ENCODE measurements around the gene NPFFR1. TPM values are rescaled to one million over a fixed set of nuclear protein-coding genes. Genes with fewer than 3 reads are reported as not detected.

Gene NPFFR1
- total RNA-seq, 3 donors from 2014 or later, result 0.44 TPM; not detected in 2

GRCh38 chr10:70300908-70301597 is 17.2 kb upstream of the NPFFR1 start:
- no peak overlapping the region for H3K4me3 ChIP-seq
- intact Hi-C loops (cut with DNase I; ENCODE audit: low total_unique reads), result no loop called here
- peak overlapping the region; percentile 23 to 70 for H3K27ac ChIP-seq
- TF ChIP-seq CTCF (IDR thresholded peaks at IDR 0.05) (no peak), POLR2A (IDR thresholded peaks at IDR 0.05) (no peak), POLR2AphosphoS5 (IDR thresholded peaks at IDR 0.05) (no peak)
- no peaks in the 10 kb centered on the region for H3K27me3 ChIP-seq
- DNase-seq (ENCODE audit: low spot score in 2 of 2), result no peak
- no peaks in the 10 kb centered on the region for H3K4me1 ChIP-seq
- no peaks in the 10 kb centered on the region for H3K9me3 ChIP-seq
- no peaks in the 10 kb centered on the region for H3K36me3 ChIP-seq

GRCh38 chr10:70300461-70300860 is 16.7 kb upstream of the NPFFR1 start:
- H3K36me3 ChIP-seq, result no peaks in the 10 kb centered on the region
- intact Hi-C loops (cut with DNase I; ENCODE audit: low total_unique reads), result no loop called here
- DNase-seq (ENCODE audit: low spot score in 2 of 2), result no peak
- H3K27ac ChIP-seq, result peak overlapping the region in 1 of 2 donors; percentile 70
- no peaks in the 10 kb centered on the region for H3K27me3 ChIP-seq
- H3K4me3 ChIP-seq, result no peak overlapping the region
- no peak for TF ChIP-seq CTCF (IDR thresholded peaks at IDR 0.05)
- TF ChIP-seq POLR2A (IDR thresholded peaks at IDR 0.05), result no peak
- H3K4me1 ChIP-seq, result no peaks in the 10 kb centered on the region
- H3K9me3 ChIP-seq, result no peaks in the 10 kb centered on the region

- DNase-seq (ENCODE audit: low spot score in 2 of 2), result no peak
- intact Hi-C loops (cut with DNase I; ENCODE audit: low total_unique reads), result no loop called here
- H3K27ac ChIP-seq, result no peak overlapping the region
- no peaks in the 10 kb centered on the region for H3K4me1 ChIP-seq
- H3K27me3 ChIP-seq, result no peaks in the 10 kb centered on the region
- no peaks in the 10 kb centered on the region for H3K36me3 ChIP-seq
- H3K4me3 ChIP-seq, result no peak overlapping the region
- H3K9me3 ChIP-seq, result no peaks in the 10 kb centered on the region
- no peak for TF ChIP-seq CTCF (IDR thresholded peaks at IDR 0.05)
- no peak for TF ChIP-seq POLR2A (IDR thresholded peaks at IDR 0.05)
- no peak for TF ChIP-seq POLR2AphosphoS5 (IDR thresholded peaks at IDR 0.05)
These were observed 16.1 kb upstream of the NPFFR1 start for GRCh38 chr10:70299876-70300275.

- DNase-seq (ENCODE audit: low spot score in 2 of 2), result no peak
- intact Hi-C loops (cut with DNase I; ENCODE audit: low total_unique reads), result no loop called here
These were observed 14.6 kb upstream of the NPFFR1 start for GRCh38 chr10:70298393-70298792.

More at GRCh38 chr10:70298393-70298792, 14.6 kb upstream of the NPFFR1 start:
- no peaks in the 10 kb centered on the region for H3K4me1 ChIP-seq
- TF ChIP-seq POLR2A (IDR thresholded peaks at IDR 0.05) (no peak), POLR2AphosphoS5 (IDR thresholded peaks at IDR 0.05) (no peak), CTCF (IDR thresholded peaks at IDR 0.05) (no peak)
- no peaks in the 10 kb centered on the region for H3K36me3 ChIP-seq
- no peak overlapping the region for H3K27ac ChIP-seq
- H3K9me3 ChIP-seq, result no peaks in the 10 kb centered on the region
- H3K27me3 ChIP-seq, result no peaks in the 10 kb centered on the region
- no peak overlapping the region for H3K4me3 ChIP-seq
